ENCODE data around the gene CES2.
"Not testable (repeated sequence)": the region's sequence is repeated elsewhere in the genome, so short reads cannot be mapped to it uniquely, and the experiment has no call there.

Gene CES2

GRCh38 chr16:66983033-66983432 lies 47.7 kb downstream of the CES2 start:
- no peak for DNase-seq

- DNase-seq: no peak
Observed at GRCh38 chr16:66984892-66985311, 49.6 kb downstream of the CES2 start.

DNA sequence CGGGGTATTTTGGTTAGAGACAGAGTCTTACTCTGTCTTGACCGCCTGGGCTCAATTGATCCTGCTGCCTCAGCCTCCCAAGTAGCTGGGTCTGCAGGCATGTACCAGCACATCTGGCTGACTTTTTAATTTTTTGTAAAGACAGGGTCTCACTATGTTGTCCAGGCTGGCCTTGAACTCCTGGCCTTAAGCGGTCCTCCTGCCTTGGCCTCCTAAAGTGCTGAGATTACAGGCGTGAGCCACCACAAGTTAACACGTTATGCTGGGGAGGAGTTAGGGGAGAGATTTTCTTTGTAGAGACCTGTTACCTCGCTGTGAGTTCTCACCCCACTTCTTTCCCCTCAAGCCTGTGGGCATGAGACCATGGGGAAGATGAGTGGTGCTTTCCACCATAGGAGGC lies 51.2 kb downstream of the CES2 start:
- DNase-seq: no peak

- DNase-seq: peak; percentile 21
Observed at GRCh38 chr16:66988197-66988788, 53.0 kb downstream of the CES2 start, which contains the start of gene CES4A. TSS of gene CES4A (plus strand) at chr16:66988589. CDS start at chr16:66988773, 184 bp downstream.

DNA sequence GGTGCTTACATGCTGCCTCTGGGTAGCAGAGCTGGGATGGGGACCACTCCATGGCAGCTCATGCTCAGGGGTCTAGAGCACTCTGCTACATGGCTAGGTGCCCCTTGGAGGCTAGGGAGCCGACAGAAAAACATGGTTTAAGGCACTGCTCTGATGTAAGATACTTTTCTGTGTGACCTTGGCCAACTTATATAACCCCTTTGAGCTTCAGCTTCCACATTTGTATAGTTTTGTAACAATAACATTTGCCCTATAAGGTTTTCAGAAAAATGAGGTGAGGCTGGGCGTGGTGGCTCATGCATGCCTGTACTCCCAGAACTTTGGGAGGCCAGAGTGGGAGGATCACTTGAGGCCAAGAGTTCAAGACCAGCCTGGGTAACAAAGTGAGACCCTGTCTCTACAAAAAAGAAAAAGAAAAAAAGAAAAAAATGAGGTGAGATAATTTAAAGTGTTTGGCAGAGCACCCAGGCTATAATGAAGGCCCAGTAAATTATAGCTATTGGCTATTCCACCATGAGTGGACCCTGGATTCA lies 56.3 kb downstream of the CES2 start:
- DNase-seq: no peak

GRCh38 chr16:66993558-66993957 lies 58.2 kb downstream of the CES2 start:
- DNase-seq: not testable (repeated sequence)

All from EL (cell line).